Fibroblast of villous mesenchyme (primary cell): ENCODE results near the gene SNED1. TPM values are rescaled to one million over a fixed set of nuclear protein-coding genes. Genes with fewer than 3 reads are reported as not detected.

Source experiments
- DNase-seq: peaks from one replicate; pipeline ENCODE4 v3.0.0-alpha.2; 2010; ENCODE audit warnings: low read depth
- H3K4me3 ChIP-seq: 2 replicates; pipeline ENCODE4 v1.5.1; 2011; ENCODE audit warnings: low read depth, mild to moderate bottlenecking, low read length
- total RNA-seq: library from RNA; depleted of rRNA; stranded (reverse); fragments of >200 nt; gene quantifications from 2 replicates; pipeline ENCODE4 v1.2.3, GENCODE V29; 2012
- TF ChIP-seq, protein P1 (sequence below): IDR thresholded peaks from 2 replicates; pipeline ENCODE4 v1.5.1; 2012; ENCODE audit warnings: low read depth, mild to moderate bottlenecking, low read length; ENCODE audit not compliant: insufficient read depth

The SNED1 gene
- total RNA-seq, 1 donor: 6.5 TPM

DNA sequence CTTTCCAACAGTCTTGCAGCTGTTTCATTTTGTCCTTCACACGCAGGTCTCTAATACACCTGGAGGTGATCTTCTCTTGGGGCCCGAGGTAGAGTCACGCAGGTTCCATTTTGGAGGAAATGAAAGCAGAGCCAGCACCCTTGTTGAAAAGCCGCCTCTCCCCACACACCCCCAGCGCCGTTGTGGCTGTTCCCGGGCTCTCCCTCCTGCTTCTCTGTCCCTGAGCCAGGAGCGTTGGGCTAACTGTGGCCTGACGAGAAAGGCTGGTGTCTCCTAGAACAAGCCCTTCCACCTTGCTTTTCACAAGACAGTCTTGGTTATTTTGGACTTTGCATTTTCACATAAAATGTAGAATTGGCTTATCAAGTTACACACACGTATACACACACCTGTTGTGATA is 16.3 kb downstream of the SNED1 start:
- no peak overlapping the region for H3K4me3 ChIP-seq
- no peak for DNase-seq
- TF ChIP-seq, protein P1, sequence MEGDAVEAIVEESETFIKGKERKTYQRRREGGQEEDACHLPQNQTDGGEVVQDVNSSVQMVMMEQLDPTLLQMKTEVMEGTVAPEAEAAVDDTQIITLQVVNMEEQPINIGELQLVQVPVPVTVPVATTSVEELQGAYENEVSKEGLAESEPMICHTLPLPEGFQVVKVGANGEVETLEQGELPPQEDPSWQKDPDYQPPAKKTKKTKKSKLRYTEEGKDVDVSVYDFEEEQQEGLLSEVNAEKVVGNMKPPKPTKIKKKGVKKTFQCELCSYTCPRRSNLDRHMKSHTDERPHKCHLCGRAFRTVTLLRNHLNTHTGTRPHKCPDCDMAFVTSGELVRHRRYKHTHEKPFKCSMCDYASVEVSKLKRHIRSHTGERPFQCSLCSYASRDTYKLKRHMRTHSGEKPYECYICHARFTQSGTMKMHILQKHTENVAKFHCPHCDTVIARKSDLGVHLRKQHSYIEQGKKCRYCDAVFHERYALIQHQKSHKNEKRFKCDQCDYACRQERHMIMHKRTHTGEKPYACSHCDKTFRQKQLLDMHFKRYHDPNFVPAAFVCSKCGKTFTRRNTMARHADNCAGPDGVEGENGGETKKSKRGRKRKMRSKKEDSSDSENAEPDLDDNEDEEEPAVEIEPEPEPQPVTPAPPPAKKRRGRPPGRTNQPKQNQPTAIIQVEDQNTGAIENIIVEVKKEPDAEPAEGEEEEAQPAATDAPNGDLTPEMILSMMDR: no peak

DNA sequence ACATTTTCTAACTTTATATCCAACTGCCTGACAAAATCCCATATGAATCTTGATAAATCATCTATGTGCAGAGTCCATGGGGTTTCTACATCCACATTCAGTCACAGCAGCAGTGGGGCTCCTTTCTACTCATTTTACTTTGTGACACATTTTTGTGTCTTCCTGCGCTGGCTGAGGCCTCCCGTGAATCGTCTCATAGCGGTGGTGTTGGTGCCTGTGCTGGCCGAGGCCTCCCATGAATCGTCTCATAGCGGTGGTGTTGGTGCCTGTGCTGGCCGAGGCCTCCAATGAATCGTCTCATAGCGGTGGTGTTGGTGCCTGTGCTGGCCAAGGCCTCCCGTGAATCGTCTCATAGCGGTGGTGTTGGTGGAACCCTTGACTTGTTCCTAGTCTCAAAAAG is 17.0 kb downstream of the SNED1 start:
- no peak for DNase-seq
- TF ChIP-seq, protein P1: no peak
- no peak overlapping the region for H3K4me3 ChIP-seq

DNA sequence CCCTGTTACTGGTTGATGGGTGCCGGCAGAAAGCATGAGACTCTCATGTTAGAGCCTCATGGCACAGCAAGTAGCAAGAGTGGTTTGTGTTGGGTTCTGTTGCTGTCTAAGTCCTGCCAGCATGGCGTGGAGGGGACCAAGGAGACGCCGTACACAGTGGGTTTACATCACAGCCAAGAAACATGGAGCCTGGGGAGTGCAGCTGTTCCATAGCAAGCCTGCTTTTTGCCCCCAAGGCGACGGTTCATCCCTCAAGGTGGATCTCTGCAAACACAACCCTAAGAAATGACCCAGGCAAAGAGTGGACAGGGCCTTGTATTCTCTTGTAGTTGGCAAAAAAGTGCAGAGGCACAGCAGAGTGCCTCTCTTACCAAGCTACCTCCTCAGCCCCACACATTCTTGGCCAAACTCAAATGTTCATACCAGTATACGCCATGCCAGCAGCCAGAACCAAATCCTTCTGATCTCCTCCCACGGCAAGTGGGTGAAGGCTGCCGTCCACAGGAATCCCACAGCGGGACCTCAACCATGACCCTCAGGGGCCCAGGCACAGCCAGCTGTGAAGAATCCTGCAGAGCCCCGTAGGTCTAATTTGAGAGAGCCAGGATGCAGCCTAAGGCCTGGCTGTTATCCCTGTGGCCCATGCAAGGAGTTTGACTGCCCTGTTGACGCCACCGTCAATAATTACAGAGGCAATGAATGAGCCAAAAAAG is 19.0 kb downstream of the SNED1 start:
- H3K4me3 ChIP-seq: no peak overlapping the region
- no peak for DNase-seq
- TF ChIP-seq, protein P1: no peak

DNA sequence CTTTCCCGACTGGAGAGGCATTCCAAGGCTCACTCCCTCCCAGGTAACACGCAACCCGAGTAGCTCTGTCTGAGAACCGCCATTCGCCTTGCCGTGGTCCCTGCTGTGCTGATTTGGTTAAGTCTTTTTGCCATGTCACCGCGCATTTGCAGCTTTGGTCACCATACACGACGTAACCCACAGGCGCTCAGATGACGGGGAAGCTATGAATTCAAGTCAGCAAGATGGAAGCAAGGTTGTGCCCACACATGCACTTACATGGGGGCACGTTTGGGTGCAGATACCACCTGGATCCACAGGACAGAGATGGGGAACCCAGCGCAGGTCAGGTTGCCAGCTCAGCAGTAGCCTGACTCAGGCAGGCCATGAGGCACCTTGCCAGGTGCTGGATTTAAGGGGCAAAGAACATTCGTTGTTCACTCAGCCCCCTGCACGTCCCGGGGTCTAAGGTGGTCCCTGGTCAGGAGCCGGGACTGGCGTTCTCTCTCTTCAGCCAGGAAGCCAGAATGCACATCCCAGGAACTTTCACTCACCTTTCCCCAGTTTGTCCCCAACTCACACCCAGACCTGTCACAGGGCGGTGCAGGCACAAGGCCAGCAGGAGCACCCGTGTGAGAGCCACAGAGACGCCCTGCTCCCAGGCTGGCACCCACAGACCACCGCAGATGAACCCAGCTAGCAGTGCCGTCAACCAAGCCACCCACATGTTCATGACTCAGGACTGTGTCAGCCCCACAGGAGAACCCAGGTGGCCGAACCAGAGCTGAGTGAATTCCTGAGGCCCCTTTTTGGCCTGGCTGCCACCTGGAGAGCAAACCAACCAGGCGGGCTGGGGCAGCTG is 19.9 kb downstream of the SNED1 start:
- no peak overlapping the region for H3K4me3 ChIP-seq
- TF ChIP-seq, protein P1: no peak
- no peak for DNase-seq

DNA sequence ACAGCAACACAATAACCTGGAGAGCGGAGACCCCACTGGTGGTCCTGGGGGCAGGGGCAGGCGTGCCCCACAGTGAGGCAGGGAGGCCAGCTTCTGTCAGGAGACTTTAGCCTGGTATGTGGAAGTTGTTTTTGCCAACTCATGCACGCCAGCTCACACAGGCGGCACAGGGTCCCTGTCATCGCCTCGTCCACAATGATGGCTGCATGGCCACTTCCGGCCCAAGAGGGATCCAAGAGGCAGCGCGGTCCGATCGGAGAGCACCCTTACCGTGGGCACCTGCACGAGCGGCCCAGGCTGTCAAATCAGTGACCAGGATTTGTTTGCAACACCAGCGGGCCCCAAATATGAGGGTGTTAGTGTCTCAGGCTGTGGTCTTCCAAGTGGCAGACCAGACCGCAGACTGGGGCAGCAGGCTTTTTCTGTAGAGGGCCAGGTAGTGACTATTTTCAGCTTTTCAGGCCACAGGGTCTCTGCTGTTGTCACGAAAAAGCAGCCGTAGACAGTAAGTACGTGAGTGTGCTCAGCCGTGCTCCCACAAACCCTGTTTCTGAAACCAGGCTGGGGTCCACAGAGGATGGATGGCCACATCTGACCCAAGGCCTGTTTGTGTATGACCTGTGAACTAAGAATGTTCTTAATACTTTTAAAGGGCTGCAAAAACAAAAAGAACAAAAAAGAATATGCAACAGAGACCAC is 21.2 kb downstream of the SNED1 start:
- no peak overlapping the region for H3K4me3 ChIP-seq
- TF ChIP-seq, protein P1: no peak
- DNase-seq: no peak

DNA sequence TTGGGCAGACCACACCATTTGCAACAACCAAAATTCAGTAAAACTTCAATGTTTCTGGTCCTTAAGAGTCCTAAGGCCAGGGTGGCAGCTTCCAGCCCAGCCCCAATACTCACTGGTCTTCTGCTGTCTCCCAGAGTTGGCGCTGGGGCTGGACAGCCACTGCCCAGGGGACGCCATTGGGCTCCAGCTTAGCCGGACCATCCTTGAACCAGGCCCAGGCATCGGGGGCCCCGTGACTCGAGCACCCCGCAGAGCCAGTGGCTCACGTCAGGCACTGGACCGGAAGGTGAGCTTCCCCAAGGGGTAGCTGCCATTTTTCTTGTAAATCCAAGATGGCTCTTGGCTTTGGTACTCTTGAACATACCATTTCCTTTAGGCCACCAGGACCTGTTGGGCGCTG is 21.8 kb downstream of the SNED1 start:
- TF ChIP-seq, protein P1: no peak
- no peak overlapping the region for H3K4me3 ChIP-seq
- DNase-seq: no peak
